PC-3 (cell line): ENCODE results near the gene GABBR1.

Experiments used
- EZH2 ChIP-seq: fragments of 300-600 bp; sonication (generic); IDR thresholded peaks from one replicate; pipeline ENCODE4 v1.6.1; 2017; ENCODE audit warnings: antibody characterized with exemption, mild to moderate bottlenecking, low read length; ENCODE audit not compliant: unreplicated experiment
- EZH2phosphoT487 ChIP-seq: fragments of 300-600 bp; sonication (generic); IDR thresholded peaks from 2 replicates; pipeline ENCODE4 v1.6.1; 2018; ENCODE audit warnings: mild to moderate bottlenecking, antibody characterized with exemption, low read length, borderline replicate concordance
- TF ChIP-seq, protein P1 (sequence below): fragments of 300-600 bp; sonication (generic); conservative IDR thresholded peaks from 2 replicates; pipeline ENCODE4 v1.5.1; 2017; ENCODE audit warnings: antibody characterized with exemption, low read depth, mild to moderate bottlenecking, low read length

DNA sequence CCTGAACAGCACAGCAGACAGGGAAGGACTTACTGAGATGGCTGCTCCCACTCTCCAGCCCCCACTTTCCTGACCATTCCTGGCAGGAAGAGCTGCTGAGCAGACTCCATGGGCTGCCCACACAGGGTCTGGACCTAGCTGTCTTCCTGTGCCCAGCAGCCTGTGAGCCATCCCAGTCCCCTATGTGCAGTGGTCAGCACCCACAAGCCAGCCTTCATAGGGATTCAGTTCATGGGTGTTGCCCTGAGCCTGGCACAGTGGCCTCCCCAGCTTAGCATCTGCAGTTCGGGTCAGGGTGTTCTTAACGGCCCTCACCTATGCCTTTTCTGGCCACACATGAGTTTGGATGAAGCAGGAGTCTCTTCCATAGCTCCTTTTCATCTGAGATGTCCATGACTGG, 105.4 kb downstream of the GABBR1 start:
- TF ChIP-seq, protein P1, sequence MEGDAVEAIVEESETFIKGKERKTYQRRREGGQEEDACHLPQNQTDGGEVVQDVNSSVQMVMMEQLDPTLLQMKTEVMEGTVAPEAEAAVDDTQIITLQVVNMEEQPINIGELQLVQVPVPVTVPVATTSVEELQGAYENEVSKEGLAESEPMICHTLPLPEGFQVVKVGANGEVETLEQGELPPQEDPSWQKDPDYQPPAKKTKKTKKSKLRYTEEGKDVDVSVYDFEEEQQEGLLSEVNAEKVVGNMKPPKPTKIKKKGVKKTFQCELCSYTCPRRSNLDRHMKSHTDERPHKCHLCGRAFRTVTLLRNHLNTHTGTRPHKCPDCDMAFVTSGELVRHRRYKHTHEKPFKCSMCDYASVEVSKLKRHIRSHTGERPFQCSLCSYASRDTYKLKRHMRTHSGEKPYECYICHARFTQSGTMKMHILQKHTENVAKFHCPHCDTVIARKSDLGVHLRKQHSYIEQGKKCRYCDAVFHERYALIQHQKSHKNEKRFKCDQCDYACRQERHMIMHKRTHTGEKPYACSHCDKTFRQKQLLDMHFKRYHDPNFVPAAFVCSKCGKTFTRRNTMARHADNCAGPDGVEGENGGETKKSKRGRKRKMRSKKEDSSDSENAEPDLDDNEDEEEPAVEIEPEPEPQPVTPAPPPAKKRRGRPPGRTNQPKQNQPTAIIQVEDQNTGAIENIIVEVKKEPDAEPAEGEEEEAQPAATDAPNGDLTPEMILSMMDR: no peak
- no peak for TF ChIP-seq EZH2phosphoT487
- no peak for TF ChIP-seq EZH2
